ENCODE measurements around the gene GGT5. TPM values are rescaled to one million over a fixed set of nuclear protein-coding genes. Genes with fewer than 3 reads are reported as not detected.
"Not testable (repeated sequence)": the region's sequence is repeated elsewhere in the genome, so short reads cannot be mapped to it uniquely, and the experiment has no call there.

GGT5 gene
- total RNA-seq, 1 experiment from 2014 or later: not detected

DNA sequence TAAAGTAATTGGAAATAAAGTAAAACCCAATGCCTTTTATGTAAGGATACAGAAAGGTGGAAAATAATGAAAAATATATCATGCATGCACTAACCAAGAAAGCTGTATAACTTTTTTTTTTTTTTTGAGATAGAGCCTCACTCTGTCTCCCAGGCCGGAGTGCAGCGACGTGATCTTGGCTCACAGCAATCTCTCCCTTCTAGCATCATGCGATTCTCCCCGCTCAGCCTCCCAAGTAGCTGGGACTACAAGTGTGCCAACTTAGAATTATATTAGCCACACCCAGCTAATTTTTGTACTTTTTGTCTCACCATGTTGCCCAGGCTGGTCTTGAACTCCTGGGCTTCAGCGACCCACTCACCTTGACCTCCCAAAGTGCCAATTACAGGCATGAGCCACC is 4.5 kb downstream of the GGT5 start:
- DNase-seq (ENCODE audit: low read depth): no peak
- in situ Hi-C loops (cut with HindIII; ENCODE audit: low pct_unique_long_range_greater_than_20kb, low sequenced_read_pairs): no loop called here

GRCh38 chr22:24238101-24238694 is 6.7 kb downstream of the GGT5 start:
- DNase-seq (ENCODE audit: low read depth); in situ Hi-C loops (cut with HindIII; ENCODE audit: low pct_unique_long_range_greater_than_20kb, low sequenced_read_pairs): not testable (repeated sequence)

- in situ Hi-C loops (cut with HindIII; ENCODE audit: low pct_unique_long_range_greater_than_20kb, low sequenced_read_pairs): no loop called here
- DNase-seq (ENCODE audit: low read depth): no peak
Observed at GRCh38 chr22:24236656-24237055, 8.2 kb downstream of the GGT5 start.

- in situ Hi-C loops (cut with HindIII; ENCODE audit: low pct_unique_long_range_greater_than_20kb, low sequenced_read_pairs): no loop called here
- no peak for DNase-seq (ENCODE audit: low read depth)
Observed at GRCh38 chr22:24235315-24235714, 9.6 kb downstream of the GGT5 start.

GRCh38 chr22:24233816-24234215 is 11.1 kb downstream of the GGT5 start:
- in situ Hi-C loops (cut with HindIII; ENCODE audit: low pct_unique_long_range_greater_than_20kb, low sequenced_read_pairs): no loop called here

DNA sequence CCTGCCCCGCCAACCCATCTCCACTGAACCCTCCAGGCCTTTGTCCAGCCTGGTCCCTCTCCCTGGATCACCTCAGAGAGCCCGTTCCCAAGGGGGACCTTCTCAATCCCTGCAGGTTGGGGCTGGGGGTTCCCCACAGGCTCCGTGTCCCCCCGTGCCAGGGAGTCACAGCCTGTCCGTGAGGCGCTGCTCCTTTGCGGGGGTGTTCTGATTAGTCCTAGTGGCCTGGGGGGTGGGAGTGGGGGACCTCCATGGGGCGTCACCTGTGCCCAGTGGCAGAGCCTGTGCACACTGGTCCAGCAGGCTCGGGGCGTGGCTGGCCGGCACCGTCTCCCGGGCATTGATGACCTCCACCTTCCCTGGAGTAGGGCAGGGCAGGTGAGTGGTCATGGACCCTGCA is 11.6 kb downstream of the GGT5 start:
- no peak for DNase-seq (ENCODE audit: low read depth)
- in situ Hi-C loops (cut with HindIII; ENCODE audit: low pct_unique_long_range_greater_than_20kb, low sequenced_read_pairs): no loop called here

More at GRCh38 chr22:24233816-24234215, 11.1 kb downstream of the GGT5 start:
- no peak for DNase-seq (ENCODE audit: low read depth)

DNA sequence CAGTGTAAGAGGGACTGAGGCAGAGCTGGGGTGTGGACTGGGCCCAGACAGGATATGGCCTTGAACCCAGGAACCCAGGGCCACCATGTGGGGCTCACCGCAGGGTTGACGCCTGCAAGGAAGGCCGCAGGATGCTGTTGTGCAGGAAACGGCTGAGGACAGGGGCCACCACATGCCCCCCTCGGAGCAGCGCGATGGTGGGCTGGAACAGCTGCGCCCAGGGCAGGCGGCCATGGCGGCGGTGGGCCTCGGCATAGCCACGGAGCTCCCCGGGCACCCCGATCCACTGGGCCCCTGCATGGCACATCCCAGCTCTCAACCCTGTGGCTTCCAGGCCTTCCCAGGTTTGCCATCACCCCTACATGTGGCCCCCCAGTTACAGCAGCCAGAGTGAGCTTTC is 12.2 kb downstream of the GGT5 start:
- in situ Hi-C loops (cut with HindIII; ENCODE audit: low pct_unique_long_range_greater_than_20kb, low sequenced_read_pairs): no loop called here
- no peak for DNase-seq (ENCODE audit: low read depth)

DNA sequence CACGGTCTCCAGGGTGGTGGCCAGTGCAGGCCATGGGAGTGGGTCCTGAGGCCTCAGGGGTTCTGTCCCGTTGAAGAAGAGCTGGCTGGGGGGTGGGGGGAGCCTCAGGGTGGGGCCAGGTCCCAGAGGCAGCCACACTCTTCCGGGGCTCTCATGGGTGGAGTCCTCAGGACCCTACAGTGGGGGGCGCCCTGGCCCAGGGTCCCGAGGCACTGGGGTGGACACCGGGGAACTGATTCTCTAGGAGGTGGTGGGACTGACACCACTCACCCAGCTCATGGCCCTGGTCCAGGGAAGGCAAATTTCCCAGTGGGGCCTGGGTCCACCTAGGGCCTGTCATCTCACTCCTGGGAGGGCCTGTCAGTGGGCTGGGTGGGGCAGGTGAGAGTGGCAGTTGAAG is 12.8 kb downstream of the GGT5 start:
- DNase-seq (ENCODE audit: low read depth): no peak
- in situ Hi-C loops (cut with HindIII; ENCODE audit: low pct_unique_long_range_greater_than_20kb, low sequenced_read_pairs): no loop called here

- in situ Hi-C loops (cut with HindIII; ENCODE audit: low pct_unique_long_range_greater_than_20kb, low sequenced_read_pairs): no loop called here
- DNase-seq (ENCODE audit: low read depth): no peak
Observed at GRCh38 chr22:24231706-24232105, 13.2 kb downstream of the GGT5 start.

- in situ Hi-C loops (cut with HindIII; ENCODE audit: low pct_unique_long_range_greater_than_20kb, low sequenced_read_pairs): no loop called here
- DNase-seq (ENCODE audit: low read depth): no peak
Observed at GRCh38 chr22:24230911-24231656, 13.8 kb downstream of the GGT5 start.

- DNase-seq (ENCODE audit: low read depth): no peak
- in situ Hi-C loops (cut with HindIII; ENCODE audit: low pct_unique_long_range_greater_than_20kb, low sequenced_read_pairs): no loop called here
Observed at GRCh38 chr22:24225951-24226350, 18.9 kb downstream of the GGT5 start.

DNA sequence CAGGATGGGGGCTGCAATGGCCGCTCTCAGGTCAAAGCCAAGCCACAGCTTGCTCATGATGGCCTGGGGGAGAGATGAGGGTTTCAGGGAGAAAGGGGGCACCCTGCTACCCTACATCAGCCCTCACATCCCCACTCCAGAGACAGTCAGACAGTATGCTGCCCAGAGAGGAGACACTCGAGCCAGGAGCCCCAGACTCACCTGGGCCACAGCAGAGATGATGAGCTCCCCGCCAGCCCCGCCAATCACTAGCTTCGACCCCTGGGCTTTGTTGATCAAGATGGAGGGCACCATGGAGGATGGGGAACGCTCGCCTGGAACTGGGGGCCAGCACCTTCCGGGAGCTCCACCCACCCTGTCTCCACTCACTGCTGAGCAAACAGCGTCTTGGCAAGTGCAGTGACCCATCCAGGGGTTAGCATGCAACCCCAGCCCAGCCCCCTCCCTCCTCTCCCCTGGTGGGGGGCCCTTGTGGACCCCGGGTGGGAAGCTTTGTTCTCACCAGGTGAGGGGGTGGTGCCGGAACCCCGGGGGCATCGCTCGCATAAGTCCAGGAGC is 19.8 kb downstream of the GGT5 start:
- no peak for DNase-seq (ENCODE audit: low read depth)
- in situ Hi-C loops (cut with HindIII; ENCODE audit: low pct_unique_long_range_greater_than_20kb, low sequenced_read_pairs): no loop called here

DNA sequence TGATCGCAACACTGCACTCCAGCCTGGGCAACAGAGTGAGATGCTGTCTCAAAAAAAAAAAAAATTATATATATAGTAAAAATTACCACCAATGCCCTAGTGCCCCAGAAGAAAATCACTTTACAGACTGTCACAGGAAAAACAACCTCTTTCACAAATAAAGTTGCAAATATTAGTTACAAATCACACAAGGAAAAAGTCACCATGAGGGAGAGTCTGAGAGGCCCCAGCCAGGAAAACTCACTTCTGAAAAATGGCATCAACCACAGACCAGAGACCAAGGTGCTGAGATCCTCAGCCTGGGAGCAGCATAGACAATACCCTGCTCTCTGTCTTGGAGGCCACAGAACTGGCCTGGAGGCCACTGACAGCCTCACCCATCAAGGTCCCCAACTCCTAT is 20.4 kb downstream of the GGT5 start:
- DNase-seq (ENCODE audit: low read depth): no peak
- in situ Hi-C loops (cut with HindIII; ENCODE audit: low pct_unique_long_range_greater_than_20kb, low sequenced_read_pairs): no loop called here

GRCh38 chr22:24219750-24220149 is 25.1 kb downstream of the GGT5 start:
- no peak for DNase-seq (ENCODE audit: low read depth)
- in situ Hi-C loops (cut with HindIII; ENCODE audit: low pct_unique_long_range_greater_than_20kb, low sequenced_read_pairs): no loop called here

GRCh38 chr22:24217384-24217783 is 27.5 kb downstream of the GGT5 start:
- in situ Hi-C loops (cut with HindIII; ENCODE audit: low pct_unique_long_range_greater_than_20kb, low sequenced_read_pairs): no loop called here
- DNase-seq (ENCODE audit: low read depth): no peak

DNA sequence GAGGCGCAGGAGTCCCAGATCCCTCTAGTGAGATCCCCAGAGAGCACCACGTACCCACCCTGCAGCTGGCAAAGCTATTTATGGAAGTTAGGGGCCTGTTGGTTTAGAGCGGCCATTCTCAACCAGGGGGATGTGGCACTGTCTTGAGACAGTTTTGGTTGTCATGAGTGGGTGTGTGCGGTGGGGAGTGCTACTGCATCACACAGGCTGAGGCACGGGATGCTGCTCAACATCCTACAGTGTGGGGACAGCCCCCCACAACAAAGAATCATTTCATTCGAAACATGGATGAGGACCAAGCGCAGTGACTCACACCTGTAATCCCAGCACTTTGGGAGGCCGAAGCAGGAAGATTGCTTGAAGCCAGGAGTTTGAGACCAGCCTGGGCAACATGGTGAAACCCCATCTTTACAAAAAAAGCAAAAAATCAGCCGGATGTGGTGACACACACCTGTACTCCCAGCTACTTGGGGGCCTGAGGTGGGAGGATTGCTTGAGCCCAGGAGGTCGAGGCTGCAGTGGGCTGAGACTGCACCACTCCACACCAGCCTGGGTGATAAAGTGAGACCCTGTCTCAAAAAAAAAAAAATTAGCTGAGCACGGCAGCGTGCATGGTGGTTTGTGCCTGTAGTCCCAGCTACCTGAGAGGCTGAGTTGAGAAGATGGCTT is 28.2 kb downstream of the GGT5 start:
- in situ Hi-C loops (cut with HindIII; ENCODE audit: low pct_unique_long_range_greater_than_20kb, low sequenced_read_pairs): no loop called here
- no peak for DNase-seq (ENCODE audit: low read depth)

DNA sequence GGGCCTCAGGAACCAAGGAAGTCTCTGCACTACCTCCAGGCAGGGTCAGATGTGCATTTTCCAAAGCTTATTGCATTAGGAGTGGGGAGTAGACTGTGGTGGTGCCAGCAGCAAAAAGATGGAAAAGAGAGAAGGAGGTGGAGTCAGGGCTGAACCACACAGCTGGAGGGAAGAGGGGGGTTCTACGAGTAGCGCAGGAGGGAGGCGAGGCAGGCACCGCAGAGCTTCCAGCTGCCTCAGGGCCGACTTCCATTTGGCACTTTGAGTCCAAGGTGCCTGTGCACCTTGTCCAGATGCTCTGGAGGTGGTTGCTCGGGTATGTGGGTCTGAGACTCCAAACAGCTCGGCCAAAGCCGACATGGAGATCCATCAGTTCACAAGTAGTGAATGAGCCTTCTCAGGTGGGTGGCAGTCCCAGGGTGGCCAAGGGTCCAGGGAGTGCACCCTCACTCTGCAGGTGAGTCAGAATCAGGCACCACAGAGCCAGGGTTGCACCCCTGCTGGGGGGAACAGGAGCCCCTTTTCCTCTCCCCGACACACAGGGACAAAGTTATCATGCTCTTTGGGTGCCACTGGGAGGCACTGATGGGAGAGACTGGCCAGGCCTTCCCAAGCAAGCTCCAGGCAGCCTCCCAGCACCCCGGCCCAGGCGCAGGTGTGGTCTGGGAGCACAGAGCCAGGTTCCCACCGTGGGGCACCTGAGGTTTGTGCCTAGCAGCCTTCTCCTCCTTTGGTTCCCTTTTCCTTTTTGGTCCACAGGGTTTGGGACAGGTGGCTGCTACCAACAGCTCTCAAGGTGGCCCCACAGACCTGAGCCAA is 30.2 kb downstream of the GGT5 start:
- DNase-seq (ENCODE audit: low read depth): no peak
- in situ Hi-C loops (cut with HindIII; ENCODE audit: low pct_unique_long_range_greater_than_20kb, low sequenced_read_pairs): no loop called here

- DNase-seq (ENCODE audit: low read depth); in situ Hi-C loops (cut with HindIII; ENCODE audit: low pct_unique_long_range_greater_than_20kb, low sequenced_read_pairs): not testable (repeated sequence)
Observed at GRCh38 chr22:24213111-24213510, 31.8 kb downstream of the GGT5 start.
